TTC549 (cell line): ENCODE data around the gene SSR3.
"Not testable (repeated sequence)": the region's sequence is repeated elsewhere in the genome, so short reads cannot be mapped to it uniquely, and the experiment has no call there.

Source experiments
- FAIRE-seq: peaks from 2 replicates; lab custom pipeline; 2012; peaks lifted over from hg19 to GRCh38; lab: Jason Lieb, UNC

SSR3 gene

DNA sequence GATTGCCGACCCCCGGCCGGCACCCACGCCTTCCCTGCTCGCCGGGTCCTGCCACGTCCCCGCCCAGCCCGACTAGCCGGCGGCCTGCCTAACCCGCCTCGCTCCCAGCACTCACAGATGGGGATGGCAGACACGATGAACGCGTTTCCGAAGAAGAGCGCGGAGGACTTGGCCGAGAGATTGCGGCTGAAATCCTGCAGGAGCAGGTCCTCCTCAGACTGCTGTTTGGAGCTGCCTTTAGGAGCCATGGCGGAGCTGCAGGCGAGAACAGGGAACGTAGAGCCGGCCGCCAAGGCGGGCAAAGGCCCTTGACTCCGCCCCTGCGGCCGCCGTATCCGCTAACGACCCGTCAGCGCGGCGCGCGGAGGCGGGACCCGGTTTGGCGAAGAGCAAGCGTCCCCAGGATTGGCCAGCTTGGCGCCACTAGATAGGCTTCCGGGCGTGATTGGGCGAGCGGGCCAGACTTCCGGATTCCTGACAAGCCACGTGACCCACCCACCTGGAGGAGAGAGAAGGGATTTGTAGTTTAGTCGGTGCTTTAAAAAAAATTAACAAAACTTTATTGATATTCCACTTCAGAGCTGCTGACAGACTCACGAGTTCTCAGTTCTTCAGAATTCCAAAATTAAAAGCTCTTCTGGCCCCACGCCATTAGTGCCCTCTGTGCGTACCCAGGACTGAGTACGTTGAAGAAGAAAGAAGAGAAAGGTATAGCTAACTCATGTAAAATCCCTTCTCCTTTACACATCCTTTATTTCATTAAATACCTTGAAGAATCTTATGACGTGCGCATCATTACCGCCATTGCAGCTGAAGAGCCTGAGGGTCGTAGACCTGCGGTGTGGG is at the start of gene SSR3:
Gene SSR3 (minus strand): TSS at position 276 of the 846 bp plus-strand sequence. CDS start 28 bp downstream, at position 248.
- FAIRE-seq: peak; percentile 88

DNA sequence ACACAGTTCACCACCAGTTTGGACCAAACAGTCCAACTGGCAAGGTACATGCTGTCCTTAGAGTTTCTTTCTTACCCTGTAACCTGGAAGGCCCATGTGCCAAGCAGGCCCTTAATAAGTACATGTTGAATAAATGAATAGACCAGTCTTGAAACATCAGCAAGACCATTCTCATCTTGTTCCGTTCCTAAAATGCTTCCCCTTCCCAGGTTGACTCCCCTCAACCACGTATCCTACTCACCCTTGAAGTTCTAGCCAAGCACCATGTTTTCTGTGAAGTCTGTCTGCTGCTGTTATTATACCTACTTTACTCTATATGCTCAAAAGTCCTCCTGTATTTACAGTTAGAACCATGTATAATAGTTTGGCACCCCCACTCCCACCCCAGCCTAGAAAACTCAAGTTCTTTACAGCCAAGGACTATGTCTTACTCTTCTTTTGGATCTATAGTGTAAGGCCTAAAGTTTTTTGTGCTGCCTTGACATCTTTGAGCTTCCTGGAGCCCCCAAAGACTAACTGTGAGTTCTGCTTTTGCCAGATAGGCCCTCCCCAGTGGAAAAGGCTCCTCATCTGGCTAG is 49.2 kb upstream of the SSR3 start:
- no peak for FAIRE-seq

DNA sequence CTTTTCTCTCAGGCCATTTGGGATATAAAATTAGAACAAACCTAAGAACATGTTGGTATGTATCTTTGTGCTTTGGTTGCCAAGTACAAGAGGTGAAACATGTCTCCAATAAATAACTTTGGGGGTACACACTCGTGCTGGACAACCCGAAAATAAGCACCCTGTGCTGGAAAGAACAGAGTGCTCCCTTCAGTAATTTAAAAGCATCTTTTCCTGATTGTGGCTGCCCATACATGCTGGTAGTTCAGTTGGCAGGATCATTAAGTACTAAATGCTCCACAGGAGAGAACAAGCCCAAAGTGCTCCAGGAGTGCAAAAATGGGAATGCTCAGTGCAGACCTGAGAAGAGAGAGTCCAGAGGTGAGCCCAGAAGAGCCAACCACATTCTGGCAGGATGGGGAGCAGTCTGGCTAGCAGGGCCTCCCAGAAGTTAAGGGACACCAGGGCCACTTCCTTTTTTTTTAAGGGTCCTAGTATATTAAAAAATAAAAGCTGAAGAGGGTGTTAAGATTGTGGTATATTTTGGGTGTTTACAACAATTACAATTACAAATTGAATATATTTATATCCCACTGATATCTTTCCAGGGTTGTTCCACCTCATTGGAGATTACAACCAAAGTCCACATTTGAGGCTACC is 48.6 kb upstream of the SSR3 start:
- no peak for FAIRE-seq

DNA sequence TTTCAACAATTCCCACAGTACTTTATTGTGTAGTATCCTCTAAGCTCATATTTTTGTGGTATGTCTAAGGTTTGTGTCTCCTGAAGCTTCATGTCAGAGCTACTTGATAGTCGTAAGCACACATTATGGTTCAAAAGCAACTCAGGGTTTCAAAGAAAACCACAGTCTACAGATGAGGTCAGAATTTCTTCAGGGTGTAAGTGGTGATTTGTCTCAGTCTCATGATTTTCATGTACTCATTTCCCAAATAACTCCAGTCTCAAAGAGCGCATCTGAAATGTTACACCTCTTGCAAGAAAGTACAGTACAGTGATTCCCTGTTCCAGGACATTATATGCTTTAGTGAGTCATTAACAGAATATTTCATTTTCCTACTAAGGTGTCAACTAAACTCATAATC is 47.5 kb upstream of the SSR3 start:
- no peak for FAIRE-seq

DNA sequence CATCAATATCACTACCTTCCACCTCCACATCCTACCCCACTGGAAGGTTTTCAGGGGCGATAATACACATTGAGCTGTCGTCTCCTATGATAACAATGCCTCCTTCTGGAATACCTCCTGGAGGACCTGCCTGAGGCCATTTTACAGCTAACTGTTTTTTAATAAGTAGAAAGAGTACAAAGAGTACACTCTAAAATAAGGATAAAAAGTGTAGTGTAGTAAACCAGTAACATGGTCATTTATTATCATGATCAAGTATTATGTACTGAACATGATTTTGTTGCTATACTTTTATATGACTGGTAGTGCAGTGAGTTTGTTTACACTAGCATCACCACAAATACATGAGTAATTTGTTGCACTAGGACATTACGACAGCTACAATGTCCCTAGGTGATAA is 46.6 kb upstream of the SSR3 start:
- FAIRE-seq: no peak

DNA sequence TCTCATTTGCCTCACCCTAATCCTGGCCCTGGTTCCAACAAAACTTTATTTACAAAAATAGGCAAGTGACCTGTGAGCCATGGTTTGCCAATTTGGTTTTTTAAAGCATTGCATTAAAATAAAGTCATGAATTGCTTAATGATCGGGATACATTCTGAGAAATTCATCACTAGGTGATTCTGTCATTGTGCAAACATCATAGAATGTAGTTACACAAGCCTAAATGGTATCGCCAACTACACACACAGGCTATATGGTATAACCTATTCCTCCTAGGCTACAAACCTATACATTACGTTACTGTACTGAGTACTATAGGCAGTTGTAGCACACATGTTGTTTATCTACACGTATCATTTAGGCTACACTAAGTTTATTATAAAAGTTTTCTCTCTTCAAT is 45.9 kb upstream of the SSR3 start:
- no peak for FAIRE-seq

DNA sequence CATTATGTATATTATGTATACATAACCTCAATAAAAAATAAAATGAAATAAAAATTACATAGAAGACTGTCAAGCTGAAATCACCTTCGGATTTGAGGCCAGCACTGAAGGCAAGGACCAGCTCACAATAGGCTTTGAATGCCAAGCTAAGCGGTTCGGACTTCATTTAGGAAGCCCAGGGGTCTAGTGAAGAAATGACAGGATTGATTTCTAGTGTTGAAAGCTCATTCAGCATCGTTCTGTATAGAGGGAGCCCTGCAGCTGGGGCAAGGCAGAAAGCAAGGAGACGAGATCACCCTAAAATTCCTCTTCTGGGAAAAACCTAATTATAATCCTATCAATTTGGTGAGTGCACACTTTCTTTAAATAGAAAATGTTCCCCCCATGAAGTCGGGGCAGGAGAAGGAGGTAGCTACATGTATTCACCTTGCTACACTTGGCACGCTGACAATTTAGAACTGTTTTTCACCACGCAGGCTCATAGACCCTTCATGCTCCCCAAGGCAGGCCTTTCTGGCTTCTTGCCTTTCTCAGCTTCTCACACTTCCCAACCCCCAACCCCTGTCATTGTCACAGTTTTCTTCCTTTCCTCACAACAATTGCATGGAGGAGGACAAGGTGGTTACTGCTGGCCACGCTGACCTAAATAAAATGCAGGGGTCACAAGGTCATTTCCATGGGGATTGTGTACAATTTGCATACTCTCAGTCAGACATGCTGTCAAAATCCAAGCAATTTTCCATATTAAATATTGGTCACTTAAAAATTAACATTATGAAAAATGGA is 44.4 kb upstream of the SSR3 start:
- FAIRE-seq: no peak

DNA sequence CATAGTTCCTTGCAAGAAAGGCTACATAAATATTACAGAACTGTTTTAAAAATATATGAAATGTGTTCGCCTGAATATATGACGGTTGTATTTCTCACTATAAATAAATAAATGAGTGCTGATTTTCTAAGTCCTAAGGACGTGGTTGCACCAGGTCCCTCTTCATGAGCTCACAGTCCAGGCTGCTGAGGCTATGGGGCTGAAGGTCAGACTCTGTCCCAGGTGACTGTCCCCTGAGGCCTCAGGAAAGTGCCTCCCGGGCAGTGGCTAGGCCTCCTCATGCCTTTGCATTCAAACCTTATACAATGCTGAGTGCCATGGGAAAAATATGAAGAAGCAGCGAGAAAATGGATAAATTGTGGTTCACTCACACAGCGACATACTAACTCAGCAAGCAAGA is 43.5 kb upstream of the SSR3 start:
- FAIRE-seq: no peak

DNA sequence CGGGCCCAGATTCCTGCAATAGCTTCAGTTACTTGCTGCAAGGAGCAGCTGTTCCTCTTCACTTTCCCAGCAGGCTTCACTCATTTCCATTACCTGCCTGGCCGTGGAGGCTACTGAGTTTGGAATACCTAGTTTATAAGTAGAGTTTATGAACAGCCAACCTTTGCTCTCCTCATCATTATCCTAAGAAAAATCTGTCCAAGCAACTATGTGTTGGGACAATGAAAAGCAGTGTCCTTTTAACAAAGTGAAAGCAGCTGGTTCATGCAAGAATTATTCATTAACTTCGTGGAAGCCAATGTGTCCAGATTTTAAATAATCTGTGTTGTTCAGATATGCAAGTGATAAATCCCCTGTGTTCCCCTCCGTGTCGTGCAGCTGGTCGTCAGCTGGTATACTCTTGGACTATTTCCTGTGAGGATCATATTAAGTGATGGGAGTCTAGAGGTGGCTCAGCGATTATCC is 39.3 kb upstream of the SSR3 start:
- no peak for FAIRE-seq

DNA sequence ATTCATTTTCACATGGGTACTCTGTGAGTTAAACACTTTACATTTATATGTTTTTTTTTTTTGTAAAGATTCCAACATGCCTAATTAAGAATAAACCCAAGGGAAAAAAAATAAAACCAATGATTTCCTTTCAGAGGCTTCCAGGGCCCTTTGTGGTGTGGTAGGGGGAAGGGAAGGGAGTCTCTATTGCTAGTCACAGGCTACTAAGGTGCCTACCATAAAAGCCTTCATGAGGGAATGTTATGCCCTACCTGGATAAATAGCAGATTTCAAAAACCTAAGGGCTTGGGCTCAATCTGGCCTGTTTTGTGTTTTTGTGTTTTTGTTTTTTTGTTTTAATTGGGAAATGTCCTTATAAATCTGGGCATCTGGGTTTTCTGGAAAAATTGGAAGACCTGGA is 38.9 kb upstream of the SSR3 start:
- no peak for FAIRE-seq

DNA sequence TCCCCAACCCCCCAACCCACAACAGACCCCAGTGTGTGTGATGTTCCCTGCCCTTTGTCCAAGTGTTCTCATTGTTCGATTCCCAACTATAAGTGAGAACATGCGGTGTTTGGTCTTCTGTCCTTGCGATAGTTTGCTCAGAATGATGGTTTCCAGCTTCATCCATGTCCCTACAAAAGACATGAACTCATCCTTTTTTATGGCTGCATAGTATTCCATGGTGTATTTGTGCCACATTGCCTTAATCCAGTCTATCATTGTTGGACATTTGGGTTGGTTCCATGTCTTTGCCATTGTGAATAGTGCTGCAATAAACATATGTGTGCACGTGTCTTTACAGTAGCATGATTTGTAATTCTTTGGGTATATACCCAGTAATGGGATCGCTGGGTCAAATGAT is 34.9 kb upstream of the SSR3 start:
- not testable (repeated sequence) for FAIRE-seq

DNA sequence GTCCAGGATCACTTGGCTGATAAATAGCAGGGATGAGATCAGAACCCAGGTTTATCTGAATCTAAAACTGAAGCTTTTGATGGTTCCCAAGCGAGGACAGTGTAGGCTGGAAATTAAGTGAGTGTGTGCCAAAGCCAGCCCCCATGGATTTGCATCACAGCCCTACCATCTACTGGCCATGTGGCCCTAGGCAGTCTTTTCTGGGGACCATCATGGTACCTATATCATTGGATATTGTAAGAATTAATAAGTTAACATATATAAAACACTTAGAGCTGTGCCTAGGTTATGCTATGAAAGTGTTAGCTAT is 32.8 kb upstream of the SSR3 start:
- FAIRE-seq: no peak

DNA sequence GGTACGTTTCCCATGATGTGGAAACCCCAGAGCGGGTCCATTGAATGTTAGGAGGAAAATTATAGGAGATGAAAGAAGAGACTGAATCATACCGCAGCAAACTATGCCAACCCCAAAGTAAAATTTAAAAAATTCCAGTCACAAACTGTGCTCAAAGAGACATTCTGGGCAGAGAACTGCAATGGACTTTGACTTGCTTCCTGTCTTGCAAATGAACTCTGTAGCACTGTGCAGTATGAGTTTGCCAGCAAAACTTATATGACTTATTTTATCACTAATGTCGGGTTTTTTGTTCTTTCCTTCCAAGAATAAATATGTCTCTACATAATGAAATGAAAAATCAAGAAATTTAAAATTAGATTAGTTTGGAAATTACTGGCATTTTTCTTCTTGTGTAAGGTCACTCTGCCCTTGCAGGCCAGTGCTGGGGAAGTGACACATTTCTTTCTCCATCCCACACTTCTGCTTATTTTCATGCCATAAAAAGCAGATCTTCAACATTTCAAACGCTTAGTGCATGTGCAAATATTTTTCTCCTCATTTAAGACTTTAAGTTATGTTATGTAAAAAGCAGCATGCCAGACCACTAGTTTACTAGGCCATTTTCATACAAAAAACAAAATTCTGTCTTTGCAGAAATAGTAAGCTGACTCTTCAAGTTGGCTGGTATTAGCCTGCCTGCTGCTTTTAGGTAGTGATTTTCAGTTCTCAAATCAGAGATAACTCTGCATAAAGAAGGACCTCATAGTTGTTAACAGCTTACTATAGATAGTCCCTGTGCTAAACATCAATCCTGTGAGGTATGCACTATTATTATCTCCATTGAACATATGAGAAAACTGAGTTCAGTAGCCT is 32.2 kb upstream of the SSR3 start:
- FAIRE-seq: no peak

DNA sequence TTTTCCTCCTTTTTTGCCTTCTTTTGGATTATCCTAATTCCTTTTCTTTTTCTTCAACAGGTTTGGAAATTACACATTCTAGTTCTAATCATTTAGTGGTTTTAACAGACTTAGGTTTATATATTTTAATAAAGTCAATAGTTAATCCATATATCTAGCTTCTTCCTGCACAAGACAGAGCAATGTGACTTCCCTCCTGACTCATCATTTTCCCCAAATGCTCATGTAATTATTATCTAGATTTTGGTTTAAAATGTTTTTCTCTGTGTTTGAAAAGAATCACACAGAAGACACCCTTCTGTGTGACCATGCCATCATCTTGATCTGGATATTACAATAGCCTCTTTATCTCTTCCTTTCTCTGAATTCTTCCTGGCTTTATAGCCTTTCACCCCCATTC is 28.6 kb upstream of the SSR3 start:
- FAIRE-seq: no peak

DNA sequence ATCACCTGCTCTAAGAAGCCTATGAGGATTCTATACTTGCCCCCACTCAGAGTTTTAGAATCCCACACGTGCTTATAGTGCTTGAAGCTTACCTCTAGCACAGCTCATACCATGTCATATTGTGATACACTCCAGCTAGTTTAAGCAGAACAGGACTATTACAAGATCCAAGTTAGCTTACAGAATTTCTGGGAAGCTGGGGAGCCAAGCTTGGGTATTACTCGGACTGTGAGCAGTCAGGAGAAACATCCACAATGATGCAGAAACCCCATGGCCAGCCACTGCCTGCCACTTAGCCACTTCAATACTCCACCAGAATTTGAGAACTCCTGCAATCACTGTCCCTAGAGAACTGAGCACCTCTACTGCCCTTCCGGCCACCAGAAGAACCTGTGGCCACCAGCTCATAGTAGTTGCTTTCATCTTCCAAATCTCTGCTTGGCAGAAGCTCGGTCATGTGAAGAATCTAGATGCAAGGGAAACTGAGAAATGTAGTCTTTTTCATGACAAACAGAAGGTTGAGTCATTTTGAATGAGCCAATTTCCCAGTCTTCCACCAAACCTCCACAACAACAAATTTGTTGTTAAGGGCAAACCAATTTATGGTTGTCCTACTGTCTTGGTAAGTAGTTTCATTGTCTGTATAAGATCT is 27.7 kb upstream of the SSR3 start:
- FAIRE-seq: no peak

DNA sequence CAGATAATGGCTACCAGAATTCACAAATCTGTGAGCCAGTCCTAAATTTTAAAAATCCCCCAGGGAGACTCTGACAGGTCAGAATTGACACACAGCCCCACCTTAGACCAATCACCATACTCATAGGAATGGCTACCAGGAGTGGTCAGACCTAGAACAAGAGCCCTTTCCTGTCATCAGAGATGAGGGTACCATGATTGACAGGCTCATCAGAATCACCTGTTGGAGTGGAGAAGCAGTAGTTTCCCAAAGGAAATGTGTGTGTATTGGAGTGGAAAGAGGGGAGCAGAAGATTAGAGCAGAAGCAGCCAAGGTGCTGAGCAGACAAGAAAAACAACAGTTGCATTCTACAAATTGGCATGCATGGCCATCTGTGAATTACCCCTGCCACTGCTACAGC is 27.0 kb upstream of the SSR3 start:
- no peak for FAIRE-seq

DNA sequence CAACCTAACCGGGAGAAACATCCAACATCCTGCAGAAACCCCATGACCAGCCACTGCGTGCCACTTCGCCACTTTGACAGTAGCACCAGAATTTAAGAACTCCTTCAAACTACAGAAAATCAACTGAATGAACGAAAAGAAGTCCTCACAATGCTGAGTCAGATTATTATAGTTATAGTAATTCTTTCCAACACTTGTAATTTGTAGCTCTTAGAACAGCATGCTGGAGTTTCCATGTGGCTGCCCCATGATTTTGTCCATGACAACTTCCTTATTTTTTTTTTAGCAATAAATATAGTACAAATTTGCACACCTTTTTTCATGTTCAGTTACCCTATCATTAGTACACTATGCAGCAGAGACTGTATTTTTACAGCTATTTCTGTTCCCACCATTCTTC is 26.1 kb upstream of the SSR3 start:
- no peak for FAIRE-seq

DNA sequence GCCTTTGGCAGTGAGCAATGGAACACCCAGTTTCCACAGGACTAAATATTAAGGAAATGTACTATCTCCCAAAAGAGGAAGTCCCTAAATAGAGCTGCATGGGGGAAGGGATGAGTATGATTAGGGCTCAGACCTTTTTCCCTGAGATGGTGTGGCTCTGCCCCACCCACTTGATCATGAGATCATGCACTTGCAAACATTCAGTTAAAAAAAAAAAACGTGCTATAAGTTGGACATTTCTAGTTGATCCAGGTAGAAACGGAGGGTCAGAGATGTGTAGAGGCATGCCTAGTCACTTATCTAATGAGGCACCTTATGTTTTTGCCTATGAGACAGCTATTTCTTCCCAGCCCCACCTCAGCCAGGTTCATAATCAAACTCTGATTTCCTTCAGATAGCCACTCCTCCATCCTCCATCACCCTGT is 24.5 kb upstream of the SSR3 start:
- FAIRE-seq: no peak

DNA sequence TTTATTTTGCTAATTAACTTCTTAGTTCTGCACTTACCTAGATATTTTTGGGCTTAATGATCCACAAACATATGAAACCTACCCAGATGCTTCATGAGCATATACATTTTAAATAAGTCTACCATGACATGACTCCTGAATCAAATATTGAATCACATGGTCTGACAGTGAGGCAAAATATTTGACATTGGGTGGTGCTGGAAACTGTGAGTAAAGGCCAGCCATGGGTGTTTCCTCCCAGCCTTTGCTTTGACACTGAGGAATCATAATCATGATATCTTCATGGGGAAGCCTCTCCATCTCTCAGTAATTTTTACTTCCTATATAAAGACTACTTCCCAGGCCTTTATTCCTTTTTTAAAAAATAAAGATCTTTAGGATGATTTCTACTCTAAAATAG is 22.8 kb upstream of the SSR3 start:
- no peak for FAIRE-seq

DNA sequence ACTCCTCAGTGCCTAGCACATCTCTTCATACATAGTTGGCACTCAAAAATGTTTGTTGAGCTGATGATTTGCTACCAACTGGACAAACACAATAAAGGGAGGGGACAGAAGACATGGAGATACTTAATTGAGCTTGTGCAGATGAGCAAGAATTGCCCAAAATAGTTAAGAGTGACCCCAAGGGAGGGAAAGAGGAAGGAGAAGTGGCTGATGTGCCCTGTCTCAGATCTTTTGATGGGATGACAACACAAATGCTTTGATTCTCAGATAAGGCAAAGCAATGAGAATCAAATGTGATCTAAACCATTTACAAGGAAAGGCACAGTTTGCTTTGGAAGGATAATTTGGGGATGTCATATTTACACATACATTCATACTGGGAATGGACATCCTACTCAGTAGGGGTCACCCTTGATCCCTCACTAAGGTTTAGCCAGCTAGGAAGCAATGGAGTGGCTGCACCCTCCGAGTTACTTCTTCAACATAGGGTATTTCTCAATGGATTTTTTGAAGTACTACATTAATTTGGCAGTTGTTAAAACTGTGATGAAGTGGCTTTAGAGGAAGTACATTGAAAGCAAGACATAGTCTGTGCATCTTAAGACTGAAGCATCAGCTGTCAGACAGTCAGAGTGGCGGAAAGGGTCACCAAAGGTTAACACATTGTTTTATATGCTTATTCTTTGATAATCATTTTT is 21.9 kb upstream of the SSR3 start:
- FAIRE-seq: no peak

DNA sequence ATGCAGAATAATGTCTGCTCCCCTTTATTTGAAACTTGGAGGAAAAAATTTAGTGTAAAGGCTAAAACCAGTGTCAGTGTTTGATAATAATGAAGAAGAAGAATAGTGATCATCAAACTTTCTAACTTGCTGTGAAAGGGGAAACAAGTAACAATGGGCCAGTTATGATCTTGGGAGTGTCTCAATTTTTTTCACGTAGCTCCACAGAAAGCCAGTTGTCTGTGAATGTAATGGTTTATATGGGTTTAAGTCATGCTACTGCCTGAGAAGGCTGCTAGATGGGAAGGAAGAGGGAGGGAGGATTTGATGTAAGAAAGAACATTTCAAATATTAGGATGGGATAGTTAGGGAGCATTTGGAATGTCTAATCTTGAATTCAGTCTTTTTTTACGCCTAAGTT is 21.1 kb upstream of the SSR3 start:
- FAIRE-seq: no peak
